Right lobe of liver (tissue), 6 donors: ENCODE measurements around the gene EIF3B. TPM values are rescaled to one million over a fixed set of nuclear protein-coding genes. Genes with fewer than 3 reads are reported as not detected.
A peak's percentile ranks its signal among the peaks of the same experiment; 100 is the strongest.
"Not testable (repeated sequence)": the region's sequence is repeated elsewhere in the genome, so short reads cannot be mapped to it uniquely, and the experiment has no call there.

ENCODE experiments used
- ATAC-seq, 4 donors: fragments of 200-7000 bp; cut with Tn5 transposase; one replicate each; pipeline ENCODE4 v1.9.1; 2020; ENCODE audit warnings: mild to moderate bottlenecking in 4 of 4, moderate library complexity in 4 of 4
- DNase-seq, 3 donors: peaks; one replicate each; pipeline ENCODE4 v3.0.0-alpha.2; 2020
- H3K27ac ChIP-seq, 3 donors: fragments of 200-600 bp; one replicate each; pipeline ENCODE4 v1.8.0; 2022
- H3K27me3 ChIP-seq, 2 donors: fragments of 200-600 bp; one replicate each; pipeline ENCODE4 v1.8.0; 2022
- H3K36me3 ChIP-seq, 4 donors: fragments of 200-600 bp; sonication (generic) in 1 of 4; one replicate each; pipeline versions ENCODE4 v1.5.1 to v1.8.0; 2017 to 2022; ENCODE audit warnings: control low read depth in 1 of 4
- H3K4me1 ChIP-seq, 4 donors: fragments of 200-600 bp; sonication (generic) in 1 of 4; one replicate each; pipeline versions ENCODE4 v1.5.1 to v1.8.0; 2017 to 2022; ENCODE audit warnings: control low read depth in 1 of 4
- H3K4me3 ChIP-seq, 3 donors: fragments of 200-600 bp; one replicate each; pipeline ENCODE4 v1.8.0; 2022
- H3K9me3 ChIP-seq, 4 donors: fragments of 200-600 bp; sonication (generic) in 1 of 4; one replicate each; pipeline versions ENCODE4 v1.5.1 to v1.8.0; 2017 to 2022; ENCODE audit warnings: control low read depth in 1 of 4
- POLR2A ChIP-seq: fragments of 450-650 bp; IDR thresholded peaks from one replicate; pipeline ENCODE4 v1.6.1; 2017; ENCODE audit warnings: antibody characterized with exemption, mild to moderate bottlenecking
- WGBS: methylation state at CpG from one replicate; pipeline ENCODE4 v1.1.6; 2018; ENCODE audit warnings: low coverage, low lambda C conversion rate; ENCODE audit not compliant: insufficient coverage; ENCODE audit errors: missing lambda C conversion rate; 5-methylcytosine and 5-hydroxymethylcytosine counted together
- intact Hi-C, 2 donors: fragments of 100-400 bp; cut with DNase I; formaldehyde crosslinking; loops; one replicate each; pipeline versions ENCODE4 v1.11.2 to v1.14.1; 2022
- long read RNA-seq: library from polyadenylated mRNA; unstranded; transcript quantifications from one replicate; pipeline ENCODE4 v2.0.0, GENCODE V29; 2019
- total RNA-seq, 6 experiments: library from RNA; depleted of rRNA in 2 of 6; stranded (reverse); fragments of >200 nt in 2 of 6; fragmentation: NEBNext Ultra II Directional in 3 of 6; extraction: Animal tissue kit (Norgen Biotek cat#: 25700) in 3 of 6; gene quantifications; one replicate each; pipeline versions ENCODE4 v1.1.0 to v1.2.4, GENCODE V29; 2016 to 2023
- TF ChIP-seq, protein P1 (sequence below), 4 donors: fragments of 200-600 bp in 3 of 4; fragments of 450-650 bp in 1 of 4; IDR thresholded peaks; one replicate each; pipeline versions ENCODE4 v1.5.1 to v1.8.0; 2016 to 2022; ENCODE audit warnings: antibody characterized with exemption in 4 of 4, mild to moderate bottlenecking in 2 of 4
- donor health status: DM: no; HTN: yes; CAD: no.
- donor health status: DM: no; HTN: no; CAD: no.
- donor health status: DM: no; HTN: no; CAD: no.
- donor health status: DM: no; HTN: yes; CAD: no.
- donor health status: DM: no; HTN: yes; CAD: no.

Gene EIF3B
- total RNA-seq = 10 to 100 TPM; 61.6 to 93.3 (median 68.3) TPM
- long read RNA-seq, partial matches to known transcripts = 2 of 3 reads
- long read RNA-seq, other reads (novel, unspliced or antisense) = 1 of 3 reads

DNA sequence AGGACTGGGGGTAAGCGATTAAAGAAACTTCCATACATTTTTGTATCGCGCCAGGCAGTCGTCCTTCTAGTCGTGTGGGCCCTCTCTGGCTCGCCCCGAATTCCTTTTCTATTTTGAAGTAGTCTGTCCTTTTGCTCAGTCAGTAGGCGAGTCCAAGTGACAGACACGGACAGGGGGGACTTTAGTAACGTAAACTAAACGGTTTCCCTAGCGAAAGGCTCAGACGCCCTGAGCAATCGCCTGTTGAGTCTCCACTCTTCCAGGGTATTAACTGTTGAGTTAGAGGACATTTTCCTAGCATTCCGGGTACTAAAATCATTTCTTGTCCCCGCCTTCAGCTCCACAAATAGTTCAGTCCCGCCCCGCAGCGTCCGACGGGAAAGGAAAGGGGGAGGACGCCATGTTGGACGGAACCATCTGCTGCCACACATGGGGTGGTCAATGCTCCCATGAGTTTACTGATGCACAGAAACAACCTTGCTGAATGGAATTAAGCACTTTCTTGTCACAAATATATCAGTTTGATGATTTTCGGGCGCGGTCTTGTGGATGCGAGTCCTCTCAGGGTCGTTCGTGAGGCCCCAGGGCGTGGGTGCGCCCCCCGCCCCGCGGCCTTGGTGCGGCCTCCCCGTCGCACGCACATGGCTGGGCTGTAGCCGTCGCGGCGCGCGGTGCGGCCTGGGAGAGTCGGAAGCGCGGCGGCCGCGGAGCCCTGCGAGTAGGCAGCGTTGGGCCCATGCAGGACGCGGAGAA, at the start of gene EIF3B:
EIF3B (plus strand) TSS at position 642 of the 753 bp plus-strand sequence; CDS start at position 737, 95 bp downstream.
- intact Hi-C loops = loop anchor here in 1 of 2 donors (10.0 kb wide), 1 partner anchor 110 kb away; the partner anchor contains the start of genes MRM2 and NUDT1
- Histone ChIP-seq H3K36me3 (peaks cover 0 to 6% (median 0%) of the 10 kb centered on the region in 4 donors), H3K27ac (peak within 1 kb of the TSS; percentile 100), H3K4me3 (peak within 1 kb of the TSS; percentile 95 to 99 (median 97)), H3K4me1 (peaks cover 0 to 28% (median 4%) of the 10 kb centered on the region in 4 donors), H3K27me3 (no peaks in the 10 kb centered on the region), H3K9me3 (no peaks in the 10 kb centered on the region)
- TF ChIP-seq, protein P1, sequence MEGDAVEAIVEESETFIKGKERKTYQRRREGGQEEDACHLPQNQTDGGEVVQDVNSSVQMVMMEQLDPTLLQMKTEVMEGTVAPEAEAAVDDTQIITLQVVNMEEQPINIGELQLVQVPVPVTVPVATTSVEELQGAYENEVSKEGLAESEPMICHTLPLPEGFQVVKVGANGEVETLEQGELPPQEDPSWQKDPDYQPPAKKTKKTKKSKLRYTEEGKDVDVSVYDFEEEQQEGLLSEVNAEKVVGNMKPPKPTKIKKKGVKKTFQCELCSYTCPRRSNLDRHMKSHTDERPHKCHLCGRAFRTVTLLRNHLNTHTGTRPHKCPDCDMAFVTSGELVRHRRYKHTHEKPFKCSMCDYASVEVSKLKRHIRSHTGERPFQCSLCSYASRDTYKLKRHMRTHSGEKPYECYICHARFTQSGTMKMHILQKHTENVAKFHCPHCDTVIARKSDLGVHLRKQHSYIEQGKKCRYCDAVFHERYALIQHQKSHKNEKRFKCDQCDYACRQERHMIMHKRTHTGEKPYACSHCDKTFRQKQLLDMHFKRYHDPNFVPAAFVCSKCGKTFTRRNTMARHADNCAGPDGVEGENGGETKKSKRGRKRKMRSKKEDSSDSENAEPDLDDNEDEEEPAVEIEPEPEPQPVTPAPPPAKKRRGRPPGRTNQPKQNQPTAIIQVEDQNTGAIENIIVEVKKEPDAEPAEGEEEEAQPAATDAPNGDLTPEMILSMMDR (IDR thresholded peaks at IDR 0.05) = no peak
- peak; percentile 69 for TF ChIP-seq POLR2A
- ATAC-seq (peak; percentile 89 to 94 (median 90)), DNase-seq (peak; percentile 87 to 91 (median 89))
- 0% methylated on average over 17 of the region's 55 CpGs for WGBS

DNA sequence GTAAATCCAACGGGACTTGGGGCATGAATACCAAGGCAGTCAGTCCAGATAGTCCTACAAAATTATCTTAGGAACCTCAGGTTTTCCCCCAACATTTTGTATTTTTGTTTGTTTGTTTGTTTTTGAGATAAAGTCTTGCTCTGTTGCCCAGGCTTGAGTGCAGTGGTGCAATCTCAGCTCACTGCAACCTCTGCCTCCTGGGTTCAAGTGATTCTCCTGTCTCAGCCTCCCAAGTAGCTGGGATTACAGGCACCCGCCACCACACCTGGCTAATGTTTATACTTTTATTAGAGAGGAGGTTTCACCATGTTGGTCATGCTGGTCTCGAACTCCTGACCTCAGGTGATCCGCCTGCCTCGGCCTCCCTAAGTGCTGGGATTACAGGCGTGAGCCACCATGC, 49.4 kb upstream of the EIF3B start:
- H3K4me3 ChIP-seq, intact Hi-C loops, H3K27me3 ChIP-seq, DNase-seq, H3K27ac ChIP-seq, ATAC-seq, H3K36me3 ChIP-seq, H3K9me3 ChIP-seq, H3K4me1 ChIP-seq: not testable (repeated sequence)
- 100% methylated on average over 5 of the region's 6 CpGs for WGBS

DNA sequence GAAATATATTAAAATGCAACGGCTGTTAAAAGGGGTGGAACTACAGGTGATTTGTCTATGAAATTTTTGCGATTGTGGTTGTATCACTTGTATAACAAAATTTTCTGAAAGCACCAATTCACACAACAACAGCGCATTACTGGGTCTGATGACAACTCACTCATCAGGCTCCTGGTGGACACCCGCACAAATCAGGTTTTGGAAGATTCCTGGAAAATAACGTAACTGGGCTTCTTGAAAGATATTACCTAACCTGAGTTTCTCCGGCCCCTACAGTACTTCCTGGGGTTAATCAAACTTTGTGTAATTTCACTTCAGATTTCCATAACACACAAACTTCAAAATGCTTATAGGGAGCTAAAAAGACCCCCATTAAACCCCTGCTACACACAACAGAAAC, 47.9 kb upstream of the EIF3B start:
- 74% methylated on average over 4 of the region's 6 CpGs for WGBS

DNA sequence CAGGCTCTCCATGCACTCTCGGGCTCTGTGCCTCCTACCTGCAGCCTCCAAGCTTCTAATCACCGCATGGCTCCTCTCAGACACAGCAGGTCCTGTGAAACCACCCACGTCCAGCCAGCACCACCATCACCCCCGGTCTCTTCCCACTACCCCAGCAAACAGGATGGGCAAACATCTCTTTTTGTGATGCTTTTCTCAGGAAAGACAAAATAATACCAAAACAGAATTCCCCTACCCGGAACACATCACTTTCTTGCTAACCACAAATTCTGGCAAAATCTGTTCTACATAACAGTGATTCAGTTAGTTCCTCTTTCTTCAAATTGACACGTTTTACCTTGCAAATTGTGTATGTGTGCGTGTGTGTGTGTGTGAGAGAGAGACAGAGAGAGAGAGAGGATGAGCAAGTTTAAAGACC, 46.9 kb upstream of the EIF3B start:
- DNase-seq = no peak
- no peaks in the 10 kb centered on the region for H3K36me3 ChIP-seq
- TF ChIP-seq, protein P1 (IDR thresholded peaks at IDR 0.05) = no peak
- no peak for TF ChIP-seq POLR2A
- intact Hi-C loops = no loop called here
- H3K27ac ChIP-seq = no peak overlapping the region
- H3K4me1 ChIP-seq = no peaks in the 10 kb centered on the region
- H3K9me3 ChIP-seq = no peaks in the 10 kb centered on the region
- 50% methylated on average over 7 of the region's 7 CpGs for WGBS
- no peaks in the 10 kb centered on the region for H3K27me3 ChIP-seq
- no peak overlapping the region for H3K4me3 ChIP-seq
- ATAC-seq = no peak

More for the DNA sequence above, 47.9 kb upstream of the EIF3B start:
- H3K4me3 ChIP-seq = no peak overlapping the region
- no peaks in the 10 kb centered on the region for H3K9me3 ChIP-seq
- intact Hi-C loops = no loop called here
- H3K4me1 ChIP-seq = no peaks in the 10 kb centered on the region
- H3K27me3 ChIP-seq = no peaks in the 10 kb centered on the region
- no peaks in the 10 kb centered on the region for H3K36me3 ChIP-seq
- no peak for ATAC-seq
- DNase-seq = no peak
- H3K27ac ChIP-seq = no peak overlapping the region
- TF ChIP-seq, protein P1 (IDR thresholded peaks at IDR 0.05) = no peak
- TF ChIP-seq POLR2A = no peak

DNA sequence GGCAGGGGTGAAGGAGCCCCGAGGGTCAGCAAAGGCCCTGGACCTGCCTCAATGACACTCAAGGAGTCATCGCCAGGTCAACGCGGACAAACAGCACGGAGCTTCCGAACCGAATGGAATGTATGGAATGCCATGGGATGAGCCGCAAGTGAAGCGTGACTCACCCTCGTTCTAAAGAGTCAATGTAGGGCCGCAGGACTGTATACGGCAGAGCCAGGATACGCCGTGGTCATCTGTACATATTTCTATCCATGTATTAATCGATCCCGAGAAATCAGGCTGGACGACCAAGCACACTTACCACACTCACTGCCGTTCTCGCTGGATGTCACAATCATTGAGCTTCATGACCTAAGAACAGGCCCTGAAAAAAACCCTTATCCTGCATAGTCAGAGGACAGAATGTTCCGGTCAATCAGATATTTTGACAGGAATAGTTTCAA, 44.7 kb upstream of the EIF3B start:
- intact Hi-C loops = no loop called here
- no peak overlapping the region for H3K4me3 ChIP-seq
- TF ChIP-seq, protein P1 (IDR thresholded peaks at IDR 0.05) = no peak
- TF ChIP-seq POLR2A = no peak
- H3K27me3 ChIP-seq = no peaks in the 10 kb centered on the region
- peak overlapping the region in 2 of 3 donors; percentile 18 to 38 for H3K27ac ChIP-seq
- no peaks in the 10 kb centered on the region for H3K4me1 ChIP-seq
- no peak for ATAC-seq
- DNase-seq = no peak
- no peaks in the 10 kb centered on the region for H3K9me3 ChIP-seq
- WGBS = 67% methylated on average over 1 of the region's 20 CpGs
- H3K36me3 ChIP-seq = no peaks in the 10 kb centered on the region
